ENCODE measurements around the gene PAM16.

PAM16 gene

DNA sequence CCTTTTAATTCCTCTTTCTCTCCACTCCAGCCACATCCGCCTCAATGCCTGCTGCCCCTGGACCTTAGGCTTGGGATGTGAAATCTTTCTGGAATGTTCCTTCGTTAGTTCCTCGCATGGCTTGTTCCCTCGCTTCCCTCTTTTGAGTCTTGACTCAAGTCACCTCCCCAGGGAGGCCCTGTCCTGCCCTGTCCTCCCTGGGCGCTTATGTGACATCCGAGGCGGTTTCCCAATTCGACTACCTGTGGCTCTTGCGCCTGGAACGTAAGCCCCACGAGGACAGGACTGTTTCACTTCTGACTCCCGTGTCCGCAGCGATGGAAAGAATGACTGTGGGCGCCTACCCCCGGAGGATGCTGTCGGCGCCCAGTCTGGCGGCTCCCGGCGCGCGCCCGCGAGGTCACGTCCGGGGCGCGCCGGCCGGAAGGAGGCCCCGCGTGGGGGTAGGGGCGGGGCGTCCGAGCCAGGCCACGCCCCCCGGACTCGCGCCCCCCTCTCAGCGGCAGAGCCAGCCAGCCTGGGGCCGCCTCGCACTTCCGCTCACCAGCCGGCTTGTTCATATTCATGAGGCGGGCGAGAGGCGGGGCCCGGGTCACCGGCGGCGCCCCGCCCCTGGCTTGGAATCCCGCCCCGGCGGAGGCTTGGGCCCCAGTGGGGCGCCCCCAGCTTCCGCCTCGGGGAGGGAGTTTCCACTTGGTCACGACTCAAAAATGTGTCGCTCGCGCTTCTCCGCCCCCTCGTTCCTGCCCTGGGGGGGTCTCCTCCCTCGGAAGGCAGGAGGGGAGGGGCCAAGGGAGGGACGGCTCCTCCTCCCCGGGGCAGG lies 43.7 kb downstream of the PAM16 start:
- peaks cover 26% of the 10 kb centered on the region for H3K36me3 Mint-ChIP-seq (ENCODE audit: low read depth)
- H3K27ac Mint-ChIP-seq: peak overlapping the region; percentile 98
- peaks cover 37% of the 10 kb centered on the region for H3K4me1 Mint-ChIP-seq (ENCODE audit: low read depth)
- peak overlapping the region; percentile 88 for H3K4me3 Mint-ChIP-seq
- H3K9me3 Mint-ChIP-seq: peaks cover 5% of the 10 kb centered on the region
- DNase-seq: peak; percentile 97
- H3K27me3 Mint-ChIP-seq: no peaks in the 10 kb centered on the region

DNA sequence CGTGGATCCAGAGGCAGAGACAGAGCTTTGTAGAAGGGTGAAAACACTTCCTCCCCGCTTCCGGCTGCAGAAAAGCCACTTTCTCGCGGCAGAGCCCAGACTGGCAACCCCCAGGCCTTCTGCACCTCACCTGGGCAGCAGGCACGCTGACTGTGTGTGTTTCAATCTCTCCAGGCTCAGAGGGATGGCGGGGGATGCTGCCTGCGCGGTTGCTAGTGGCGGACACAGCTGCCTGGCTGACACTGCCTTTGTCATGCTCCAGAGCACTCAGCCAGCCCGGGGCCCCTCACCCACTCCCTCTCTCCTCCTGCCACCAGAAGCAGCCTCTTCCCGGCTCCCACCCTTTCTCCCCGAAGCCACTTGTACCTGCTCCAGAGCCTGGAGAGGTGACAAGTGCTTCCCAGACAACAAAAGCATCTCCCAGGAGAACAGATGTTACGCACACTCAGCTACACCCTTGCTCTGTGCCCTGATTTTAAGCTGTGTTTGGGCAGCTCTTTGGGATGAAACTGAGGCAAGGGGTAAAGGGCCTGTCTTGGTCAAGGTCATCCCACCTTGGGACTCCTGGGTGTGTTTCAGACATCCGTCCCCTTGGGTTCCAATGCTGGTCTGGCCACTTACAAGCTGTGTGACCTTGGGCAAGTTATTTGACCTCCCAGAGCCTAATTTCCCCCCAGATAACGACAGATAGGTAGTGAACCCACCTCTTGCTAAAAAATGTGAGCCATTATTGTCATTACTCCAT lies 44.5 kb downstream of the PAM16 start:
- peak; percentile 58 for DNase-seq
- Mint-ChIP-seq H3K27ac (peak overlapping the region; percentile 98), H3K36me3 (ENCODE audit: low read depth) (peaks cover 31% of the 10 kb centered on the region), H3K4me3 (peak overlapping the region; percentile 88), H3K9me3 (peaks cover 5% of the 10 kb centered on the region), H3K27me3 (no peaks in the 10 kb centered on the region), H3K4me1 (ENCODE audit: low read depth) (peaks cover 37% of the 10 kb centered on the region)

DNA sequence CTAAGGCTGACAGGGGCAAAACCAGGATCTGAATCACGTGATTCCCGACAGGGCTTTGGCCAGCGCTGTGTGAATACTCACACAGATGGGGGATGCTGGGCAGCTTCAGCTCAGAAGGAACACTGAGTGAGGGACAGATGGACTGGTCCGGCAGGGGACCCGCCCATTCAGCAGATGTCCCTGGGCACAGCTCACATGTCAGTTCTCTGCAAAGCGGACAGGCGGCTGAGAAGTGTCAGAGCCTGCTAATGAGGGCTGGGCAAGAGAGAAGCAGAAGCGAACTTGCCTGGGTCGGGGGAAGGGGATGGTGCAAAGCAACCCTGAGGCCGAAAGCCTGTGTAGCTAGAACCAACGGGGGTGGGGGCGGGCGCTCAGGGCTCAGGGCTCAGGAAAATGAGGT lies 47.1 kb downstream of the PAM16 start:
- no peak for DNase-seq
- H3K4me1 Mint-ChIP-seq (ENCODE audit: low read depth): peaks cover 31% of the 10 kb centered on the region
- H3K27ac Mint-ChIP-seq: peak overlapping the region; percentile 6
- peaks cover 5% of the 10 kb centered on the region for H3K9me3 Mint-ChIP-seq
- peaks cover 33% of the 10 kb centered on the region for H3K36me3 Mint-ChIP-seq (ENCODE audit: low read depth)
- no peak overlapping the region for H3K4me3 Mint-ChIP-seq
- H3K27me3 Mint-ChIP-seq: no peaks in the 10 kb centered on the region

DNA sequence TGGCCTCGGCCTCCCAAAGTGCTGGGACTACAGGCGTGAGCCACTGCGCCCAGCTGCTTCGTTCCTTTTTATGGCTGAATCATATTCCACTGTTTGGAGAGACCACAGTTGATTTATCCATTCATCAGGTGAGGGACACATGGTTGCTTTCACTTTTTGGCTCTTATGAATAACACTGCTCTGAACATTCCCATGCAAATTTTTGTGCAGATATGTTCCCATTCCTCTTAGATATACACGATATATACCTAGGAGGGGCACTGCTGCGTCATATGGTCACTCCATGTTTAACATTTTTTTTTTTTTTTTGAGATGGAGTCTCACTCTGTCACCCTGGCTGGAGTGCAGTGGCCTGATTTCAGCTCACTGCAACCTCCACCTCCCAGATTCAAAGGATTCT lies 49.2 kb downstream of the PAM16 start:
- no peak for DNase-seq
- Mint-ChIP-seq H3K27ac (no peak overlapping the region), H3K36me3 (ENCODE audit: low read depth) (peaks cover 29% of the 10 kb centered on the region), H3K4me3 (no peak overlapping the region), H3K27me3 (no peaks in the 10 kb centered on the region), H3K4me1 (ENCODE audit: low read depth) (peaks cover 19% of the 10 kb centered on the region), H3K9me3 (peaks cover 1% of the 10 kb centered on the region)

DNA sequence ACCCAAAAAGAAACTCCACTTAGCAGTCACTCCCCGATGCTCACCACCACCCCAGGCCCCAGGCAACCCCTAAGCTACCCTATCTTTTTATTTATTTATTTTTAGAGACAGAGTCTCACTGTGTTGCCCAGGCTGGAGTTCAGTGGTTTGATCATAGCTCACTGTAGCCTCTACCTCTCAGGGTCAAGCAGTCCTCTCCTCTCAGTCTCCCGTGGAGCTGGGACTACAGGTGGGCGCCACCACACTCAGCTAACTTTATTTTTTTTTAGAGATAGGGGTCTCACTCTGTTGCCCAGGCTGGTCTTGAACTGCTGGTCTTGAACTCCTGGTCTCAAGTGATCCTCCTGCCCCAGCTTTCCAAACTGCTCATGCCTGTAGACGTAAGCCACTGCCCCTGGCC lies 49.9 kb downstream of the PAM16 start:
- no peak for DNase-seq
- Mint-ChIP-seq H3K27ac (no peak overlapping the region), H3K4me1 (ENCODE audit: low read depth) (peaks cover 11% of the 10 kb centered on the region), H3K9me3 (no peaks in the 10 kb centered on the region), H3K4me3 (no peak overlapping the region), H3K36me3 (ENCODE audit: low read depth) (peaks cover 21% of the 10 kb centered on the region), H3K27me3 (no peaks in the 10 kb centered on the region)

DNA sequence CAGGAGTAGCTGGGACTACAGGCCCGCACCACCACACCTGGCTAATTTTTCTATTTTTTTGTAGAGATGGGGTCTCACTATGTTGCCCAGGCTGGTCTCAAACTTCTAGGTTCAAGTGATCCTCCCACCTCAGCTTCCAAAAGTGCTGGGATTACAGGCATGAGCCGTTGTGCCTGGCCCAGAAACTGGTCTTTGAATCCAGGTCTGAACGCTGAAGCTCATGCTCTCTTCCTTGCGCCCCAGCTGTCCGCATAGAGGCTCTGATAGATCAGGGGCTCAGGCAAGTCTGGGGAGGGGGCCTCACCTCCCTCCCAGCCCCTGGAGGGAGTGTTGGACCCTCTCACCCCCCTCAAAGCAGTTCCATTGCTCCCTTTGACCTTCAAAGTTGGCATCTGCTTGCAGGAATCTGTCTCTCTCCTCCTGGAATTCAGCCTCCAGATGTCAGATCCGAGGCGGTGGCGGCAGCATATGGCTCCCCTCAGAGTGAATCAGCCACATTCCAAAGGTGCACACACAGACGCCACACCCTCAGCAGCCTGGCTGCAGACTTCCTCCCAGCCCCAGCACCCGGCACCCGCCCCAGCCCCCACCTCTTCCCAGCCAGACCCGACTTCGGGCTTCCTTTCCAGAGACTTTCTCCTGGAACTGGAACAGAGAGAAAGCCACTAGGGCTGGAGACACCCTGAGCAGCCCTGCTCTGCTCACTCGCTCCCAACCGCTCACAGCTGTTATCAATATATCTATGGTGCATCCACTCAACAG lies 52.2 kb downstream of the PAM16 start:
- Mint-ChIP-seq H3K4me3 (no peak overlapping the region), H3K9me3 (no peaks in the 10 kb centered on the region), H3K27ac (no peak overlapping the region), H3K36me3 (ENCODE audit: low read depth) (peaks cover 13% of the 10 kb centered on the region), H3K27me3 (no peaks in the 10 kb centered on the region), H3K4me1 (ENCODE audit: low read depth) (peaks cover 2% of the 10 kb centered on the region)
- DNase-seq: no peak

DNA sequence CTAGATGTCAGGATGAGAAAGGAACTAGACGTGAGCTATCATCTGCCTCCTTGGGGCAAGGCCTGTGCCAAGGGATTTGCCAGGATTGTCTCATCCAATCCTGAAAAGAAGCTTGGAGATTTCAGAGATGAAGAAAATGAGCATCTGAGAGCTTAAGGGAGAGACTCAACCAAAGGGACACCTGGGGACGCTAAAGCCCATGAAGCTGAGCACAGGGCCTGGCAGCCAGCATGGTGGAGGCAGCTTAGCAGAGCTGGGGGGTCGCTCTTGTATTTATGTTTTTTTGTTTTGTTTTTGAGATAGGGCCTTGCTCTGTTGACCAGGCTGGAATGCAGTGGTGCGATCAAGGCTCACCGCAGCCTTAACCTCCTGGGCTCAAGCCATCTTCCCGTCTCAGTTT lies 53.6 kb downstream of the PAM16 start:
- no peaks in the 10 kb centered on the region for H3K4me1 Mint-ChIP-seq (ENCODE audit: low read depth)
- no peaks in the 10 kb centered on the region for H3K27me3 Mint-ChIP-seq
- no peak overlapping the region for H3K4me3 Mint-ChIP-seq
- no peak for DNase-seq
- no peaks in the 10 kb centered on the region for H3K9me3 Mint-ChIP-seq
- H3K36me3 Mint-ChIP-seq (ENCODE audit: low read depth): peaks cover 8% of the 10 kb centered on the region
- no peak overlapping the region for H3K27ac Mint-ChIP-seq

DNA sequence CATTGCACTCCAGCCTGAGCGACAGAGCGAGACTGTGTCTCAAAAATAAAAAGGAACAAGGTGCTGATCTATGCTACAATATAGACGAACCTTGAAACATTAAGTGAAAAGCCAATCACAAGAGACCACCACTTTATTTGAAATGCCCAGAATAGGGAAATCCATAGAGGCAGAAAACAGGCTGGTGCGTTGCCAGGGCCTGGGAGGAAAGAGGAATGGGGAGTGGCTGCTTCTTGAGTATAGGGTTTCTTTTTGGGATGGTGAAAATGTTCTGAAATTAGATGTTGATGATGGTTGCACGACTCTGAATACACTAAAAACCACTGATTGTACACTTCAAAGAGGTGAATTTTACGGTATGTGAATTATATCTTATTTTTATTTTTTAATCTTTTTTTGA lies 55.5 kb downstream of the PAM16 start:
- Mint-ChIP-seq H3K9me3 (no peaks in the 10 kb centered on the region), H3K27ac (no peak overlapping the region)

DNA sequence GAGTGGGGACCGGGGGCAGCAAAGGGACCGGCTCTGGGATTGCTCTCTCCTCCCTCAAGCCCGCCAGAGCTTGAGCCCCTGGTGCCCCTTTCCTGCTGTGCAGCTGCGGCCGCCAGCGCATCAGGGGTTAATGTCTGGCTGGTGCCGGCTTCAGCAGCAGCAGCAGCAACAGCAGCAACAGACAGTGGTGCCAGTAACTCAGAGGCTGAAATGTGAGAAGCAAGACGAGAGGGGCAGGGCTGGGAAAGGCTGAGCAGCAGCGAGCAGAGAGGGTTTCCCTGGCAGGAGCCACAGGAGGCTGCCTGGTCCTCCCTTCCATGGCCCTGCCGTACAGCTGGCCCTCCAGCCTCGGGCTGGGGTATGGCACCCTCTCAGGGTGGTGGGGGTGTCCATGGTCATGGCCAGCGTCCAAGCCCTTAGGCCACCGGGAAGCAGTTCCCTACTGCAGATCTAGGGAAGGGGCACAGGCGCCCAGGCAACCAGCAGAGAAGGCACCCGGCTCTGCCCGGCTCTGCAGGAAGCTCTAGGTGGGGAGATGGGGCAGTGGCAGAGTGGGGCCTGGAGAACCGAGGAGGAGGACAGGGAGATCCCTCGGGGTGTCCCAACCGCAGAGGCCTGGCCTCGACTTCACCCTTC lies 57.2 kb downstream of the PAM16 start:
- Mint-ChIP-seq H3K36me3 (ENCODE audit: low read depth) (no peaks in the 10 kb centered on the region), H3K27ac (no peak overlapping the region), H3K4me3 (no peak overlapping the region)

More for the DNA sequence above, 55.5 kb downstream of the PAM16 start:
- no peaks in the 10 kb centered on the region for H3K27me3 Mint-ChIP-seq
- no peaks in the 10 kb centered on the region for H3K4me1 Mint-ChIP-seq (ENCODE audit: low read depth)
- H3K4me3 Mint-ChIP-seq: no peak overlapping the region
- no peaks in the 10 kb centered on the region for H3K36me3 Mint-ChIP-seq (ENCODE audit: low read depth)
- no peak for DNase-seq

DNA sequence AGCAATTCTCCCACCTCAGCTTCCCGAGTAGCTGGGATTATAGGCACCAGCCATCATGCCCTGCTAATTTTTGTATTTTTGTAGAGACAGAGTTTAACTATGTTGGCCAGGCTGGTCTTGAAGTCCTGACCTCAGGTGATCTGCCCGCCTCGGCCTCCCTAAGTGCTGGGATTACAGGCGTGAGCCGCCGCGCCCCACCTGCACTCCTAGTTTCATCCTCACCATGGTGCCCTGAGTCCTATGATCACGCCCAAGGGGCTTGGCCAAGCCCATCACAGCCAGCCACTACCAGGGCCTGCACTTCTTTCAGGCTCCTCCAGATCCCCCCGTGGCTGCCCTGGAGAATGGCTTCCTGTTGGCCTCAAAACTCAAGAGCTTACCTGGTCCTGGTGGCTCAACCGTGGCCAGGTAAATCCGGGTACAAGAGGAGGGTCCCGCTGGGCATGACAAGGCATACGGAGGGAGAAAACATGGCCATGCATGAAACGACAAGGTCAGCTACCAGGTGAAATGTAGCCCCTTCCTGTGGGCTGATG lies 57.9 kb downstream of the PAM16 start:
- Mint-ChIP-seq H3K36me3 (ENCODE audit: low read depth) (no peaks in the 10 kb centered on the region), H3K9me3 (no peaks in the 10 kb centered on the region), H3K27me3 (no peaks in the 10 kb centered on the region), H3K4me3 (no peak overlapping the region), H3K27ac (no peak overlapping the region), H3K4me1 (ENCODE audit: low read depth) (peaks cover 5% of the 10 kb centered on the region)
- no peak for DNase-seq

More for the DNA sequence above, 57.2 kb downstream of the PAM16 start:
- DNase-seq: no peak
- Mint-ChIP-seq H3K4me1 (ENCODE audit: low read depth) (no peaks in the 10 kb centered on the region), H3K9me3 (no peaks in the 10 kb centered on the region), H3K27me3 (no peaks in the 10 kb centered on the region)

DNA sequence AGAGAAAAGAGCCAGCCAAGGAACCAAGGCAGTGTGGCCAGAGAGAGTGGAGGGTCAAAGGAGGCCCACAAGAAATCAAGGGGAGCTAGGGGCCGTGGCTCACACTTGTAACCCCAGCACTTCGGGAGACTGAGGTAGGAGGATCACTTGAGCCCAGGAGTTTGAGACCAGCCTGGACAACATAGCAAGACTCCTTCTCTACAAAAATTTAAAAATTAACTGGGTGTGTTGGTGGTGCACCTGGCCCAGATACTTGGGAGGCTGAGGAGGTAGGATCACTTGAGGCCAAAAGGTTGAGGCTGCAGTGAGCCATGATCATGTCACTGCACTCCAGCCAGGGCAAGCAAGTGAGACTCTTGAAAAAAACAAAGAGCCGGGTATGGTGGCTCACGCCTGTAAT lies 59.4 kb downstream of the PAM16 start:
- no peak overlapping the region for H3K4me3 Mint-ChIP-seq

More for the DNA sequence above, 59.4 kb downstream of the PAM16 start:
- Mint-ChIP-seq H3K9me3 (no peaks in the 10 kb centered on the region), H3K36me3 (ENCODE audit: low read depth) (no peaks in the 10 kb centered on the region), H3K4me1 (ENCODE audit: low read depth) (peaks cover 10% of the 10 kb centered on the region), H3K27me3 (peaks cover 3% of the 10 kb centered on the region), H3K27ac (no peak overlapping the region)
- DNase-seq: no peak

All from activated T-cell treated with anti-CD3 and anti-CD28 coated beads, Interleukin-2, amount 50 U/mL, for 24 hours (primary cell).